CD4-positive, alpha-beta T cell (primary cell): Measurements from ENCODE around the gene ULK2. TPM values are rescaled to one million over a fixed set of nuclear protein-coding genes. Genes with fewer than 3 reads are reported as not detected.

ENCODE experiments used
- ATAC-seq: fragments of 200-7000 bp; cut with Tn5 transposase; one replicate; pipeline ENCODE4 v1.10.0; 2022; ENCODE audit warnings: mild to moderate bottlenecking; ENCODE audit not compliant: poor library complexity
- CTCF ChIA-PET: fragments of 350-600 bp; sonication (Branson Sonifier 250); formaldehyde crosslinking; loops from one replicate; lab custom pipeline; 2021; ENCODE audit warnings: antibody characterized with exemption, inconsistent platforms; lab: Charles Lee
- POLR2A ChIA-PET: fragments of 350-600 bp; sonication (Branson Sonifier 250); formaldehyde crosslinking; loops from one replicate; lab custom pipeline; 2021; ENCODE audit warnings: antibody characterized with exemption, inconsistent platforms; lab: Charles Lee
- DNase-seq, 14 experiments: peaks; one replicate each; pipeline ENCODE4 v3.0.0-alpha.2; 2013 to 2020; ENCODE audit warnings: mixed read lengths in 2 of 14
- H3K27ac ChIP-seq, 2 donors: one replicate each; pipeline versions ENCODE4 v1.5.1 to v1.7.0; 2013; ENCODE audit warnings: low read length in 2 of 2, low read depth in 1 of 2, mild to moderate bottlenecking in 1 of 2
- H3K27me3 ChIP-seq, 2 experiments: 1 replicate in 1 of 2; 2 replicates in 1 of 2; pipeline versions ENCODE4 v1.6.1 to v1.7.0; 2013; ENCODE audit warnings: low read length in 2 of 2, control low read depth in 1 of 2, mild to moderate bottlenecking in 1 of 2, moderate library complexity in 1 of 2; ENCODE audit not compliant: insufficient read depth in 2 of 2, control insufficient read depth in 1 of 2
- H3K36me3 ChIP-seq: one replicate; pipeline ENCODE4 v1.6.1; 2013; ENCODE audit warnings: low read length, control low read depth; ENCODE audit not compliant: insufficient read depth
- H3K4me1 ChIP-seq: one replicate; pipeline ENCODE4 v1.6.1; 2013; ENCODE audit warnings: low read length, control low read depth; ENCODE audit not compliant: insufficient read depth
- H3K4me3 ChIP-seq: one replicate; pipeline ENCODE4 v1.5.1; 2013; ENCODE audit warnings: mild to moderate bottlenecking, low read length, moderate library complexity
- H3K9me3 ChIP-seq, 2 experiments: 1 replicate in 1 of 2; 2 replicates in 1 of 2; pipeline versions ENCODE4 v1.6.1 to v1.7.0; 2013; ENCODE audit warnings: low read length in 2 of 2, mild to moderate bottlenecking in 2 of 2, control low read depth in 1 of 2, moderate library complexity in 1 of 2; ENCODE audit not compliant: control insufficient read depth in 1 of 2, insufficient read depth in 1 of 2
- H3K27ac Mint-ChIP-seq: one replicate; pipeline ENCODE4 v1.8.0; 2020; ENCODE audit warnings: mixed read lengths
- H3K27me3 Mint-ChIP-seq: one replicate; pipeline ENCODE4 v1.8.0; 2021; ENCODE audit warnings: mixed read lengths
- H3K36me3 Mint-ChIP-seq: one replicate; pipeline ENCODE4 v1.8.0; 2021; ENCODE audit warnings: low read depth, mixed read lengths
- H3K4me1 Mint-ChIP-seq: one replicate; pipeline ENCODE4 v1.8.0; 2021; ENCODE audit warnings: low read depth, mixed read lengths
- H3K4me3 Mint-ChIP-seq: one replicate; pipeline ENCODE4 v1.8.0; 2020; ENCODE audit warnings: mild to moderate bottlenecking, mixed read lengths
- H3K9me3 Mint-ChIP-seq: one replicate; pipeline ENCODE4 v1.8.0; 2020; ENCODE audit warnings: mixed read lengths
- CTCF ChIP-seq: fragments of 200-600 bp; IDR thresholded peaks from one replicate; pipeline ENCODE4 v1.8.0; 2022; ENCODE audit warnings: antibody characterized with exemption, mild to moderate bottlenecking
- intact Hi-C, 2 experiments: fragments of 100-400 bp; cut with DNase I in 1 of 2; cut with micrococcal nuclease in 1 of 2; formaldehyde crosslinking; loops; one replicate each; pipeline versions ENCODE4 v1.15.1 to v1.9.0; 2023 to 2025; cut with DNase I, micrococcal nuclease
- polyA plus RNA-seq, 2 donors: library from polyadenylated mRNA; unstranded; fragments of 120-200 nt; gene quantifications; one replicate each; pipeline ENCODE4 v1.2.1, GENCODE V29; 2013
- total RNA-seq, 174 experiments: library from RNA in 2 of 174; stranded (reverse) in 2 of 174; gene quantifications; one replicate each; pipeline ENCODE4 v1.2.3 and lab custom pipeline; 2021 to 2026

ULK2 gene
- total RNA-seq (10 to 100 TPM; 17.1 to 18.3 TPM), total RNA-seq (lab: John Stamatoyannopoulos, UW) (7.0 to 37.5 (median 19.4) reads per million in 172 experiments)
- 13.4 TPM for polyA plus RNA-seq (2013, experiment 1 of 2)
- 11.0 TPM for polyA plus RNA-seq (2013, experiment 2 of 2)

- ChIA-PET POLR2A (interaction anchor here (0.6 to 2.4 kb wide), 9 partner anchors 8 to 110 kb away, joined by 3 to 33 read pairs (median 4); partner anchors contain the start of gene AKAP10), CTCF (interaction anchor here (1.0 kb wide), 1 partner anchor 9 kb away, joined by 3 read pairs; no protein-coding TSS in a partner anchor)
- Mint-ChIP-seq H3K27me3 (no peaks in the 10 kb centered on the region), H3K4me1 (peaks cover 51% of the 10 kb centered on the region), H3K27ac (peak within 1 kb of the TSS; percentile 82), H3K9me3 (no peaks in the 10 kb centered on the region), H3K36me3 (peaks cover 12% of the 10 kb centered on the region), H3K4me3 (peak within 1 kb of the TSS; percentile 89)
- DNase-seq: peak; percentile 11 to 84 (median 44)
- TF ChIP-seq CTCF: no peak
- H3K27me3 ChIP-seq: no peaks in the 10 kb centered on the region
- ATAC-seq: peak; percentile 63
- no peaks in the 10 kb centered on the region for H3K9me3 ChIP-seq
- no peaks in the 10 kb centered on the region for H3K36me3 ChIP-seq
- H3K4me3 ChIP-seq: peak within 1 kb of the TSS; percentile 66
- H3K4me1 ChIP-seq: peaks cover 31% of the 10 kb centered on the region
- intact Hi-C loops: loop anchor here (5.0 to 10.0 kb wide), 4 partner anchors 35 to 110 kb away; partner anchors contain the start of gene AKAP10 (in 1 of the 2)
- peak within 1 kb of the TSS in 1 of 2 donors; percentile 41 for H3K27ac ChIP-seq
Measured at GRCh38 chr17:19867329-19868078, at the start of gene ULK2. ULK2 (minus strand) TSS chr17:19867936; CDS start chr17:19867417, 519 bp downstream.

GRCh38 chr17:19915245-19915978 is 47.7 kb upstream of the ULK2 start:
- no peak overlapping the region for H3K27ac ChIP-seq
- CTCF ChIA-PET: no interaction called here

More at GRCh38 chr17:19915245-19915978, 47.7 kb upstream of the ULK2 start:
- no peaks in the 10 kb centered on the region for H3K9me3 ChIP-seq
- Mint-ChIP-seq H3K4me3 (no peak overlapping the region), H3K4me1 (no peaks in the 10 kb centered on the region), H3K27ac (peak overlapping the region; percentile 15), H3K27me3 (no peaks in the 10 kb centered on the region), H3K9me3 (no peaks in the 10 kb centered on the region), H3K36me3 (peaks cover 77% of the 10 kb centered on the region)
- no peak for ATAC-seq
- no peak for DNase-seq
- no peak for TF ChIP-seq CTCF
- intact Hi-C loops: no loop called here
- POLR2A ChIA-PET: no interaction called here
- H3K27me3 ChIP-seq: no peaks in the 10 kb centered on the region
- H3K4me3 ChIP-seq: no peak overlapping the region
- no peaks in the 10 kb centered on the region for H3K4me1 ChIP-seq
- H3K36me3 ChIP-seq: peaks cover 63% of the 10 kb centered on the region
